Stimulated activated CD8-positive, alpha-beta memory T cell treated with anti-CD3 and anti-CD28 coated beads, Interleukin-12 subunit alpha, Interleukin-12 subunit beta, amount 100 ng/mL, for 1 hour (primary cell): Measurements from ENCODE around the gene KRTAP4-1.
"Not testable (repeated sequence)": the region's sequence is repeated elsewhere in the genome, so short reads cannot be mapped to it uniquely, and the experiment has no call there.

Source experiments
- DNase-seq: peaks from one replicate; pipeline ENCODE4 v3.0.0-alpha.2; 2020; ENCODE audit warnings: low read depth

KRTAP4-1 gene

DNA sequence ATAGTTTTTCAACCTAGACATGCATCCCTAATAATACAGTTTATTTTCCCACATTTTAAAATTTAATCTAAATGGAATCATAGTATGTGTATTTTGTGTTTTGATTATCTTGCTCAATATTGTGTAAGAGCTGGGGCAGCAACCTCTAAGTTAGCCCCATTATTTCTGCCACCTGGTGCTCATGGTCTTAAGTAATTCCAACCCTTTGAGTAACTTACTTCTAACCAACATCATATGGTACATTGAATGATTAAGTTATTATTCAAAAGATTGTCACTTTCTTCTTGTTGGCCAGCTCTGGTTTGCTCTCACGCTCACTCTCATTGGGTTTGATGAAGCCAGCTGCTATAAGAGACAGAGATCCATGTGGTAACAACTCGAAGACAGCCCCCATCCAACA lies 12.8 kb downstream of the KRTAP4-1 start:
- DNase-seq, result no peak

DNA sequence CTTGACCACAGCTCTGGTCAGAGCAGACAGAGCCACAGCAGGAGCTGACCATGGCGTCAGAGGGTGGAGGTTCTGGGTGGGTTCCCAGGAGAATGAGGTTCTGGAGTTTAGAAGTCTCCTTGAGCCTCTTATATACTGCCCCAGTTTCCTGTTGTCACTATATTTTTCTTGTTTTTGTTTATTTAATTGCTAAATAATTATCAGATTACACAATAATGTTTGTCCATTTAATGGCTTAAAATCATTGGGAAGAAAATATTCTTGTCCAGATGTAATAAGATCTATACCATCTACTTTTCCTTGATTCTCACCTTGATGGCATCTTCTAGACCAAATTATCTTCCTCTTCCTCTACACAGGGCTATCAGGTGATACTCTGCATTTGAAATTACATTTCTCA lies 16.6 kb downstream of the KRTAP4-1 start, which contains the start of gene KRTAP4-3:
Gene KRTAP4-3 (minus strand): TSS at position 101 of the 400 bp plus-strand sequence. CDS start 49 bp downstream, at position 52.
- no peak for DNase-seq

- DNase-seq, result no peak
Observed at GRCh38 chr17:41167561-41167960, 17.1 kb downstream of the KRTAP4-1 start.

GRCh38 chr17:41163828-41164227 lies 20.9 kb downstream of the KRTAP4-1 start:
- no peak for DNase-seq

DNA sequence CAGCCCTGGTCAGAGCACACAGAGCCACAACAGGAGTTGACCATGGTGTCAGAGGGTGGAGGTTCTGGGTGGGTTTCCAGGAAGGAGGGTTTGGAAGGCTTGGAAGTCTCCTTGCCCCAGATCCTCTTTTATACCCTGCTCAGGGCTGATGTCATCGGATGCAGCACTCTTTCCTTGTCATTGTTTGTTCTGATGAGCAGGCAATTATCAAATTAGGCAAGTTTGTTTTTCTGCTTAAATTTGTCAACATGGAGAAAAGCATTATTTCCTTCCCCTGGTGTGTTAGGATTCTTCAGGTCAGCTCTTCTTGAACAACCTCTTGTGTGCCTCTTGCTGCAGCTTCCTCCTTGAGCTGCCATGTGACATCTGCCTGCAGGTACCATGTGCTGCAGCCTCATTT lies 24.1 kb downstream of the KRTAP4-1 start, which contains the start of gene KRTAP4-4:
Gene KRTAP4-4 (minus strand): TSS at position 101 of the 400 bp plus-strand sequence. CDS start 57 bp downstream, at position 44.
- DNase-seq, result no peak

DNA sequence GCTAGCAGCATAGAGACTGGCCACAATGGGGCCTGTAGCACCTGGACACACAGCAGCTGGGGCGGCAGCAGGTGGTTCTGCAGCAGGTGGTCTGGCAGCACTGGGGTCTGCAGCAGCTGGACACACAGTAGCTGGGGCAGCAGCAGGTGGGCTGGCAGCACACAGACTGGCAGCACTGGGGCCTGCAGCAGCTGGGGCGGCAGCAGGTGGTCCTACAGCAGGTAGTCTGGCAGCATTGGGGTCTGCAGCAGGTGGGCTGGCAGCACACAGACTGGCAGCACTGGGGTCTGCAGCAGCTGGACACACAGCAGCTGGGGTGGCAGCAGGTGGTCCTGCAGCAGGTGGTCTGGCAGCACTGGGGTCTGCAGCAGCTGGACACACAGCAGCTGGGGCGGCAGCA lies 24.5 kb downstream of the KRTAP4-1 start:
- not testable (repeated sequence) for DNase-seq

GRCh38 chr17:41153856-41154255 lies 30.9 kb downstream of the KRTAP4-1 start:
- no peak for DNase-seq

DNA sequence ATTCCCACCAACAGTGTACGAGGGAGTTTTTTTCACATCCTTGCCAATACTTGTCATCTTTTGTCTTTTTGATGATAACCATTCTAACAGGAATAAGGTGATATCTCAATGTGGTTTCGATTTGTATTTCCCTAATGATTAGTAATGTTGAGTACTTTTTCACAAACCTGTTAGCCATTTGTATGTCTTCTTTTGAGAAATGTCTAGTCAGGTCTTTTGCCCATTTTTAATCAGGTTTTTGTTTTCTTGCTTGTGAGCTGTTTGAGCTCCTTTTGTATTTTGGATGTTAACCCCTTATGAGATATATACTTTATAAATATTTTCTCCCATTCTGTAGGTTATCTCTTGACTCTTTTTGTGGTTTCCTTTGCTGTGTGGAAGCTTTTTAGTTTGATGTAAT lies 33.2 kb downstream of the KRTAP4-1 start:
- DNase-seq, result no peak

GRCh38 chr17:41150026-41150425 lies 34.7 kb downstream of the KRTAP4-1 start:
- no peak for DNase-seq

GRCh38 chr17:41149652-41149985 lies 35.1 kb downstream of the KRTAP4-1 start, which contains the start of gene KRTAP4-5:
Gene KRTAP4-5, minus strand, starts transcription at chr17:41149825. Its CDS starts 58 bp downstream, at chr17:41149767.
- no peak for DNase-seq

- DNase-seq, result not testable (repeated sequence)
Observed at GRCh38 chr17:41148971-41149651, 35.6 kb downstream of the KRTAP4-1 start.

DNA sequence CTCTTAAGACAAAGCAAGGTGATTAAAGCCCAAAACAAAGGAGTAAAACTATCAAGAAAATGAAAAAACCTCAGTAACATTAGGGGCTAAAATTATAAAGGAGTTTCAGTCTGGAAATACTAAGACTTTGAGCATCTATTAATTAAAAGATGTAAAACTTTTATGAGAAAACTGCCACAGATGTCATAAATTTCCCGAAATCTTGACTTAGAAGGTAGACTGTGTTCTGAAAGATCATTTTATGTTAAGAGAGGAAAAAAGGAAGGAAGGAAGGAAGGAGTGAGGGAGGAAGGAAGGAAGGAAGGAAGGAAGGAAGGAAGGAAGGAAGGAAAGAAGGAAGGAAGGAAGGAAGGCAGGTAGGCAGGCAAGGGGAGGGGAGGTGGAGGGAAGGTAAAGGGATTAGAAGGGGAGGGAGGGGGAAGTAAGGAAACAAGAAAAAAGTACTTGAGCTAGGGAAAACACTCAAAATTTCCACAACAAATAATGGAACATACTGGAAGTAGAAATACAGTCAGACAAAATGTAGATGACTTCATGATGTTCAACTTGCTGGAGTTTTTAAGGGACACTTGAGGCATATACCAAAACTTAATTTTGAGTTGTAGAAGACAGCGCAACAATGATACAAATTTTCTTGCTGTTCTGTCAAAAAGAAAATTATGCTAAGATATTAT lies 37.0 kb downstream of the KRTAP4-1 start:
- DNase-seq, result no peak

- no peak for DNase-seq
Observed at GRCh38 chr17:41145261-41145660, 39.5 kb downstream of the KRTAP4-1 start.

GRCh38 chr17:41144846-41145245 lies 39.9 kb downstream of the KRTAP4-1 start:
- no peak for DNase-seq

- DNase-seq, result no peak
Observed at GRCh38 chr17:41141361-41141760, 43.4 kb downstream of the KRTAP4-1 start.

DNA sequence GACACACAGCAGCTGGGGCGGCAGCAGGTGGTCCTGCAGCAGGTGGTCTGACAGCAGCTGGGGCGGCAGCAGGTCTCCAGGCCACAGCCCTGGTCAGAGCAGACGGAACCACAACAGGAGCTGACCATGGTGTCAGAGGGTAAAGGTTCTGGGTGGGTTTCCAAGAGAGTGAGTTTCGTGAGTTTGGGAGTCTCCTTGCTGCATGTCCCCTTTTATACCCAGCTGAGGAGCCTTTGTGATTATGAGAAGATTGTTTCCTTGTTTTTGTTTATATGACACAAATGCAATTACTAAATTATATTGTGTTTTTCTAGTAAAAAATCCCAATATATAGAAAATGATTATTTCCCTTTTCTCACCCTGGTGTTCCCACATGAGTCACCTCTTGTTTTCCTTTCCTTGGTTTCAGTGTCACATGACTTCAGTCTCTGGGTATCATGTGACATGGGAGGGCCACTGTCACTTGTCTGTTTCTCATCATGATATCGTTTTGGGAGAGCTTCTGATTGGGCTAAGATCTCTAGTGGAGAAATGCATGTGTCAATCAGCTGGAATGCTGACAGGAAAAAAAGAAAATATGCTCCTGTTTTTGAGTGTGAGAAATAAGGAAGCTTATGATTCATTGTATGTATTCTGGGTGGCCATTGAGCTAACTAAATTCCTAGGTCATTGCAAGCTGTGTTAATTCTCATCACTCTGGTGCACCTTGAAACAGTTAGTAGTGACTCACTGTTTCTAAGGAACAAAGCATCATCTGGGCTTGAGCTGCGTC lies 44.2 kb downstream of the KRTAP4-1 start, which contains the start of gene KRTAP4-6:
Gene KRTAP4-6 (minus strand): TSS at position 185 of the 772 bp plus-strand sequence. CDS start 57 bp downstream, at position 128.
- DNase-seq, result no peak

GRCh38 chr17:41139865-41140264 lies 44.8 kb downstream of the KRTAP4-1 start:
- DNase-seq, result not testable (repeated sequence)
